Hepatocyte (in vitro differentiated cells): ENCODE results near the gene XPR1.

Source experiments
- EZH2 ChIP-seq: fragments of 200-600 bp; sonication (generic); IDR thresholded peaks from 2 replicates; pipeline ENCODE4 v1.6.1; 2016; ENCODE audit warnings: antibody characterized with exemption, mild to moderate bottlenecking, borderline replicate concordance
- EZH2phosphoT487 ChIP-seq: fragments of 200-600 bp; sonication (generic); IDR thresholded peaks from one replicate; pipeline ENCODE4 v1.6.1; 2018; ENCODE audit warnings: antibody characterized with exemption, mild to moderate bottlenecking, low read depth, moderate library complexity; ENCODE audit not compliant: unreplicated experiment, severe bottlenecking
- TF ChIP-seq, protein P1 (sequence below): fragments of 200-600 bp; sonication (generic); IDR thresholded peaks from 2 replicates; pipeline ENCODE4 v1.5.1; 2016; ENCODE audit warnings: antibody characterized with exemption, mild to moderate bottlenecking; ENCODE audit not compliant: poor library complexity

DNA sequence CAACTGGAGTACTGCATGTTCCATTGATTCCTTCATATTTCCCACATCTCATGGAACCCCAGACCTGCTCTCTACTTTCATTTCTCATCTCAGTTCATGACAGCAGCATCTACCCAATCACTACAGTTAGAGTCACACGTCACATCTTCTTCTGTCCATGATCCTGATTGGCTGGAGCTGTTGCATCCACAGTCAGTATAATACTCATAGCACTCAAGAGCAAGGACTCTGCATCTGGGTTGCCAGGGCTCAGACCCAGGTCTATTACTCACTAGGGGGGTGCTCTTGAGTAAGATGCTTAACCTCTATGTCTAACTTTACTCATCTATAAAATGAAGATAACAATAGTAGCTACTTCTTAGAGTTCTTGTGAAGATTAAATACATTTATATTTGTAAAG lies 4.4 kb upstream of the XPR1 start:
- TF ChIP-seq, protein P1, sequence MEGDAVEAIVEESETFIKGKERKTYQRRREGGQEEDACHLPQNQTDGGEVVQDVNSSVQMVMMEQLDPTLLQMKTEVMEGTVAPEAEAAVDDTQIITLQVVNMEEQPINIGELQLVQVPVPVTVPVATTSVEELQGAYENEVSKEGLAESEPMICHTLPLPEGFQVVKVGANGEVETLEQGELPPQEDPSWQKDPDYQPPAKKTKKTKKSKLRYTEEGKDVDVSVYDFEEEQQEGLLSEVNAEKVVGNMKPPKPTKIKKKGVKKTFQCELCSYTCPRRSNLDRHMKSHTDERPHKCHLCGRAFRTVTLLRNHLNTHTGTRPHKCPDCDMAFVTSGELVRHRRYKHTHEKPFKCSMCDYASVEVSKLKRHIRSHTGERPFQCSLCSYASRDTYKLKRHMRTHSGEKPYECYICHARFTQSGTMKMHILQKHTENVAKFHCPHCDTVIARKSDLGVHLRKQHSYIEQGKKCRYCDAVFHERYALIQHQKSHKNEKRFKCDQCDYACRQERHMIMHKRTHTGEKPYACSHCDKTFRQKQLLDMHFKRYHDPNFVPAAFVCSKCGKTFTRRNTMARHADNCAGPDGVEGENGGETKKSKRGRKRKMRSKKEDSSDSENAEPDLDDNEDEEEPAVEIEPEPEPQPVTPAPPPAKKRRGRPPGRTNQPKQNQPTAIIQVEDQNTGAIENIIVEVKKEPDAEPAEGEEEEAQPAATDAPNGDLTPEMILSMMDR, result no peak
- TF ChIP-seq EZH2phosphoT487 (no peak), EZH2 (no peak)
